Measurements from ENCODE around the gene CCDC78. TPM values are rescaled to one million over a fixed set of nuclear protein-coding genes. Genes with fewer than 3 reads are reported as not detected.

The CCDC78 gene
- total and polyA plus RNA-seq, 2 experiments from 2014 or later = 10.5 to 12.6 TPM

DNA sequence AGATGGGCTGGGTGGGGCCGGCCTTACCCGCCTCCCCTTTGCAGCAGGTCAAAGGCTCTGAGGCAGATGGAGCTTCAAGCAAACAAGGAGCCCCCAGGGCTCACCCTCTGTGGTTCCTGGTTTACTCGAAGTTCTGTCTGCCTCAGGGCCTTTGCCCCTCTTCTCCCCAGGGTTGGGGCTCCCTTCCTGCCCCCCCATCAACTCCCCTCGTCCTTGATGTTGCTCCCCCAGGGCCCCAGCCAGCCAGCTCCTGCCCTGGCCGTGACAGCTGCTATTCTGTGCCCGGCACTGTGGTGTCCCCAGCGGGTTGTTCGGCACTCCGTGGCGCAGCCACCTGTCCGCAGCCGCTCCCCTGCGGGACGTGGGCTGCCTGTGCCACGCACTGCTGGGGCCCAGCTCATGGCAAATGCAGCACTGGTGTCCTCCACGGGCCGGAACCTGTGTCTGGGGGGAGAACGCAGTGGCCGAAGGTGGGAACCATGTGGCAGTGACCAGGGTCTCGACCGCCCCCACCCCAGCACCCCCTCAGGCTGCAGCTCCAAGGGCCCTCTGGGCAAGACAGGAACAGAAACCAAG is 15.7 kb downstream of the CCDC78 start:
- no peaks in the 10 kb centered on the region for H3K4me1 ChIP-seq (ENCODE audit: insufficient read depth)
- peaks cover 56% of the 10 kb centered on the region for H3K27me3 Mint-ChIP-seq (ENCODE audit: insufficient read depth, low read depth, poor library complexity)
- H2AFZ ChIP-seq = no peak overlapping the region
- H3K36me3 Mint-ChIP-seq (ENCODE audit: low read depth) = no peaks in the 10 kb centered on the region
- H3K27ac Mint-ChIP-seq = no peak overlapping the region
- DNase-seq (ENCODE audit: low spot score) (no peak), ATAC-seq (no peak)
- H4K20me1 ChIP-seq (replicated peaks; ENCODE audit: insufficient read depth) = no peaks in the 10 kb centered on the region
- peaks cover 68% of the 10 kb centered on the region for H3K27me3 ChIP-seq (ENCODE audit: insufficient read depth)
- no peak overlapping the region for H3K4me2 ChIP-seq
- peaks cover 4% of the 10 kb centered on the region; the same call in 1 of the 3 replicates for H3K9me3 Mint-ChIP-seq
- no peaks in the 10 kb centered on the region for H3K36me3 ChIP-seq (ENCODE audit: insufficient read depth)
- H3F3A ChIP-seq (replicated peaks; ENCODE audit: low read depth) = 0 out of 2 replicates have a peak, but pooled peaks cover 6% of the 10 kb centered on the region
- H3K79me2 ChIP-seq (replicated peaks; ENCODE audit: insufficient read depth) = no peaks in the 10 kb centered on the region
- H3K27ac ChIP-seq (ENCODE audit: low read depth) = no peak overlapping the region
- no peaks in the 10 kb centered on the region; the same call in 2 of the 3 replicates for H3K4me1 Mint-ChIP-seq
- H3K4me3 ChIP-seq = no peak overlapping the region
- TF ChIP-seq NANOG (IDR thresholded peaks at IDR 0.05; ENCODE audit: borderline replicate concordance) = no peak
- TF ChIP-seq ZNF331 (CRISPR knock-in tag; IDR thresholded peaks at IDR 0.05; ENCODE audit: low read depth) = no peak
- TF ChIP-seq ETS1 (IDR thresholded peaks at IDR 0.05) = no peak
- TF ChIP-seq EZH2 (IDR thresholded peaks at IDR 0.05; ENCODE audit: low read depth, unreplicated experiment) = no peak
- no peak for TF ChIP-seq EZH2phosphoT487 (IDR thresholded peaks at IDR 0.05; ENCODE audit: unreplicated experiment)
- TF ChIP-seq POLR2AphosphoS5 (IDR thresholded peaks at IDR 0.05; ENCODE audit: low read depth) = no peak
- H3K9me2 ChIP-seq (ENCODE audit: insufficient read depth) = no peaks in the 10 kb centered on the region
- H3K4me3 Mint-ChIP-seq = no peak overlapping the region; the same call in 2 of the 3 replicates

- H3K27ac ChIP-seq (ENCODE audit: low read depth) = no peak overlapping the region
- no peaks in the 10 kb centered on the region for H4K20me1 ChIP-seq (replicated peaks; ENCODE audit: insufficient read depth)
- Mint-ChIP-seq H3K27ac (no peak overlapping the region), H3K4me3 (no peak overlapping the region; the same call in 2 of the 3 replicates), H3K4me1 (no peaks in the 10 kb centered on the region; the same call in 2 of the 3 replicates), H3K9me3 (peaks cover 4% of the 10 kb centered on the region; the same call in 1 of the 3 replicates), H3K36me3 (ENCODE audit: low read depth) (no peaks in the 10 kb centered on the region), H3K27me3 (ENCODE audit: insufficient read depth, low read depth, poor library complexity) (peaks cover 57% of the 10 kb centered on the region)
- no peak overlapping the region for H2AFZ ChIP-seq
- 0 out of 2 replicates have a peak, but pooled peaks cover 6% of the 10 kb centered on the region for H3F3A ChIP-seq (replicated peaks; ENCODE audit: low read depth)
- H3K4me2 ChIP-seq = no peak overlapping the region
- no peaks in the 10 kb centered on the region for H3K79me2 ChIP-seq (replicated peaks; ENCODE audit: insufficient read depth)
- H3K27me3 ChIP-seq (ENCODE audit: insufficient read depth) = peaks cover 68% of the 10 kb centered on the region
- no peaks in the 10 kb centered on the region for H3K9me2 ChIP-seq (ENCODE audit: insufficient read depth)
- DNase-seq (ENCODE audit: low spot score) (peak; percentile 79), ATAC-seq (peak; percentile 3; the same call in 2 of the 3 replicates)
- no peak overlapping the region for H3K4me3 ChIP-seq
- TF ChIP-seq ZNF331 (CRISPR knock-in tag; IDR thresholded peaks at IDR 0.05; ENCODE audit: low read depth) (no peak), CTCF (conservative IDR thresholded peaks at IDR 0.05; ENCODE audit: low read depth in 2 of 2) (0 out of 4 replicates have a peak, but pooled peaks of 1 of the 2 experiments have one; percentile 13)
- H3K4me1 ChIP-seq (ENCODE audit: insufficient read depth) = no peaks in the 10 kb centered on the region
- H3K36me3 ChIP-seq (ENCODE audit: insufficient read depth) = no peaks in the 10 kb centered on the region
Observed at GRCh38 chr16:709566-710499, 16.4 kb downstream of the CCDC78 start.

Data from GM23338 (cell line).